Neuron (in vitro differentiated cells): Measurements from ENCODE around the gene ERC1.

Source experiments
- H2AFZ ChIP-seq: one replicate; pipeline ENCODE4 v1.6.1; 2013; ENCODE audit warnings: low read depth, mild to moderate bottlenecking, inconsistent platforms, low read length, moderate library complexity
- H3K27me3 ChIP-seq: one replicate; pipeline ENCODE4 v1.6.1; 2013; ENCODE audit warnings: low read length; ENCODE audit not compliant: insufficient read depth
- H3K36me3 ChIP-seq: one replicate; pipeline ENCODE4 v1.6.1; 2013; ENCODE audit warnings: low read length; ENCODE audit not compliant: insufficient read depth
- H3K4me1 ChIP-seq: one replicate; pipeline ENCODE4 v1.6.1; 2013; ENCODE audit warnings: low read length; ENCODE audit not compliant: insufficient read depth
- H3K4me3 ChIP-seq: 2 replicates; pipeline ENCODE4 v1.5.1; 2013; ENCODE audit warnings: mild to moderate bottlenecking, low read length, moderate library complexity
- H3K9me3 ChIP-seq: one replicate; pipeline ENCODE4 v1.6.1; 2013; ENCODE audit warnings: low read length

ERC1 gene

DNA sequence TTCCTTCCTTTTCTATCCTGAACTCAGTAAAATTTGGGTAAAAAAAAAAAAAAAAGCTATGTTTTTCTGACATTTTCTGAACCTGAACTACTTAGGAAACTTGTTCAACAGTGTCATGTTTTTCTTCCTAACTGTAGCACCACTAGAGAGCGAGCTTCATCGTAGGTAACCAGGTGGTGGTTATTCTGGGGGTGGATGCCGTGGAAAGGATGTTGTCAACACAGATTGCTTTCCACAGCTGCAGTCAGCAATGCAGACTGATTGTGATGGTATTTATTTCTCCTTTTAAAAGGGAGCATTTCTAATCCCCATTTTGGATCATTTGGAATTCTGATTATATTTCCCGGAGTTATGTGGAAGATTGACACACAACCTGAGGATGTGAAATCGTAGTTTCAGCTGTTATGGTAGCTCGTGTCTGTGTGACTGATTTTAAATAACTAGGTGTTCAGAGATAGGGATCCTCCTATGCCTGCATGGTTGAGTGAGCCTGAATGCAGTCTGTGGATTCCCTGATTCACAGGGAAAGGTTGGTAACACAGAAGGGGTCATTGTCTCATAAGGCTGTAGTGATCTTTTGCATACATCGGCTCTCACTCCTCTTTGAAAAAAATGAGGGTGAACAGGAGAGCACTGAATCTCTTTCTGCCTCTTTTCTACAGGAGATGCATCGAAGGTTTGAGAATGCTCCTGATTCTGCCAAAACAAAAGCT, 113.2 kb downstream of the ERC1 start:
- Histone ChIP-seq H3K36me3 (no peaks in the 10 kb centered on the region), H3K27me3 (no peaks in the 10 kb centered on the region), H3K4me1 (peaks cover 24% of the 10 kb centered on the region), H2AFZ (no peak overlapping the region), H3K9me3 (no peaks in the 10 kb centered on the region), H3K4me3 (no peak overlapping the region)

- H3K27me3 ChIP-seq, result no peaks in the 10 kb centered on the region
- H3K9me3 ChIP-seq, result no peaks in the 10 kb centered on the region
- H2AFZ ChIP-seq, result no peak overlapping the region
- H3K4me1 ChIP-seq, result peaks cover 22% of the 10 kb centered on the region
- peaks cover 4% of the 10 kb centered on the region for H3K36me3 ChIP-seq
- H3K4me3 ChIP-seq, result no peak overlapping the region
These were observed 116.6 kb downstream of the ERC1 start for GRCh38 chr12:1107669-1108068.

DNA sequence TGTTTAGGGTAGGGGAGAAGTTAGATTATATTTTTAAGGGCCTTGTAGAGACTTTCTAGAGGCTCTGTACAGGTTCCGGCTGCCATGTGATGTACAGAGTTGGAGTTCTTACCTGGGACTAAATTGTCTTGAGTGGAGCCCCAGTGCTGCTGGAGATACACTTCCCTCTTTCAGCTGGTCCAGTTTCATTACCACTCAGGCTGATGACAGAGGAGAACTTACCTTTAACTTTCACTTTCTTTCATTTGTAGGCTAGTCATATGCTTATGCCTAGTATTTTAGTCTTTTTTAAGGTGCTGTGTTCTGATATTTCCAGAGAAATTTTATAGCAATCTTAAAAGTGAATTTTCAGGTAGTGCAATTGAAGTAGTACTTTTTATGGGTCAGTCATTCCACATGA, 117.3 kb downstream of the ERC1 start:
- Histone ChIP-seq H2AFZ (no peak overlapping the region), H3K36me3 (peaks cover 4% of the 10 kb centered on the region), H3K9me3 (no peaks in the 10 kb centered on the region), H3K27me3 (no peaks in the 10 kb centered on the region), H3K4me3 (no peak overlapping the region), H3K4me1 (peaks cover 16% of the 10 kb centered on the region)

DNA sequence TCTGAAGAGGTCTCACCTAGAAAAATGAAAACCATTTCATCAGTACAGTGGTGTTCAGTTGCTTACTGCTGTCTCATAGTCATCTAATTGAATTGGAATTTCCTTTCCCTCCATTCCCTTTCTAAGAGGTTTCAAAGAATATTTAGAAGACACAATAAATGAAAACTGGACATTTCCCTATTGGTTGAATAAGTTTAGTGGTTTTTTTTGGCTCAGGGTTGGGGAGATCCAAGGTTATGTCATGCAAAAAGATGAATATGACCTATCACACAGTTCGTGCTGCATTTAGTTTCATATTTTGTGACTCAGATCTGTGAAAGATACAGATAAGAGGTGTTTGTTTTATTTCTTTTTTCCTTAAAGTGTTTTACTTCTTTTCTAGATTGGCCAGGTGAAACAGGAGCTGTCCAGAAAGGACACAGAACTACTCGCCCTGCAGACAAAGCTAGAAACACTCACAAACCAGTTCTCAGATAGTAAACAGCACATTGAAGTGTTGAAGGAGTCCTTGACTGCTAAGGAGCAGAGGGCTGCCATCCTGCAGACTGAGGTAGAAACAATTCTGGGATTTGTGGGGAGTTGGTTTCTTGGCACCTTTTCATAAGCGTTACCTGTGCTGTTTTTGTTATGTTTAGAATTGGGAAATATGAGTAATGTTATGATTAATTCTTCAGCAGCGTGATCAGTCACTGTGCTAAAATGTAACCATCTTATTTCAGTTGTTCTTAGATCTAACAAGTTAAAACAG, 124.6 kb downstream of the ERC1 start:
- Histone ChIP-seq H3K4me1 (no peaks in the 10 kb centered on the region), H3K4me3 (no peak overlapping the region), H3K36me3 (peaks cover 4% of the 10 kb centered on the region), H2AFZ (no peak overlapping the region), H3K9me3 (no peaks in the 10 kb centered on the region), H3K27me3 (no peaks in the 10 kb centered on the region)

GRCh38 chr12:1117371-1117770, 126.3 kb downstream of the ERC1 start:
- Histone ChIP-seq H2AFZ (no peak overlapping the region), H3K27me3 (no peaks in the 10 kb centered on the region), H3K4me3 (no peak overlapping the region), H3K9me3 (no peaks in the 10 kb centered on the region), H3K4me1 (no peaks in the 10 kb centered on the region), H3K36me3 (no peaks in the 10 kb centered on the region)

DNA sequence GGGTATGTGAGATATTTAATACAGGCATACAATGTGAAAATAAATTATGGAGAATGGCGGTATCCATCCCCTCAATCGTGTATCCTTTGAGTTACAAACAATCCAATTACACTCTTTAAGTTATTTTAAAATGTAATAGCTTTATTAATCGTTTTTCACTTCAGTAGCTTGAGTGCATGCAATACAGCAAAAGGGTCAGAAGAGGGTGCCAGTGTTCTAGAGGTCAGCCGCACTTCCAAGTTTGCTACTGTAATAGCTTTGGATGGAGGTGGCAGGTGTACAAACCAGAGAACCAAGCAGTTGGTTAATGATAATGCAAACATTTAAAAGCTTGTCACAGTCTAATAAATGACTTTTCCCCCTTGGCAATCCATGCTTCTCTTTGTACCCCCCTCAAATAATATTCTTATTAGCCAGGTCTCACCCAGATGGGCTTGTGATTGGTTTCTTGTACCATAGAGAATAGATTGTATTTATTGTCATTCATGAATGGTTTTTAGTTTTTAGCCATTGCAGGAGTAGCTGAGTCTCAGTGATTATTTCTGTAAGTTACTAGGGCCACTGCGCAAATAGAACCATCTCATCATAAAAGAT, 127.0 kb downstream of the ERC1 start:
- no peak overlapping the region for H2AFZ ChIP-seq
- no peaks in the 10 kb centered on the region for H3K36me3 ChIP-seq
- no peaks in the 10 kb centered on the region for H3K4me1 ChIP-seq
- no peaks in the 10 kb centered on the region for H3K27me3 ChIP-seq
- no peaks in the 10 kb centered on the region for H3K9me3 ChIP-seq
- no peak overlapping the region for H3K4me3 ChIP-seq

DNA sequence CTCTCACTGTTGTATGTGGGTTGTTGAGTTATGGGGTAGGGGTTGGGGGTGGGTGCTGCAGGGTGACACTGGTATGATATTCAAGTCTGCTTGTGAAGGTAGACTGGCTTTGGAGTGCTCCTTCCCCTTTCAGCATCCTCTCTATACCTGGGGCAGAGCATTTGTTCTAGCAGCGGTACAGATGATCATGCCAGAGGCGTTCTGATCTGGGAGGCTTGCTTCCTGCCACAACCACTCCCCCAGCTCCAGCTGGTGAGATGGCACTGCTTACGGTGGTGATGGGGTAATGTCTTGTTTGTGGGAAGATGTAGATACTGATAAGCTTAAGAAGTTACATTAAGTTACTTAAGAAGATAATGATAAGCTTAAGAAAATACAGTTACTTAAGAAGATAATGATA, 131.8 kb downstream of the ERC1 start:
- Histone ChIP-seq H3K9me3 (no peaks in the 10 kb centered on the region), H3K36me3 (no peaks in the 10 kb centered on the region), H2AFZ (no peak overlapping the region), H3K4me1 (no peaks in the 10 kb centered on the region), H3K27me3 (no peaks in the 10 kb centered on the region), H3K4me3 (no peak overlapping the region)

DNA sequence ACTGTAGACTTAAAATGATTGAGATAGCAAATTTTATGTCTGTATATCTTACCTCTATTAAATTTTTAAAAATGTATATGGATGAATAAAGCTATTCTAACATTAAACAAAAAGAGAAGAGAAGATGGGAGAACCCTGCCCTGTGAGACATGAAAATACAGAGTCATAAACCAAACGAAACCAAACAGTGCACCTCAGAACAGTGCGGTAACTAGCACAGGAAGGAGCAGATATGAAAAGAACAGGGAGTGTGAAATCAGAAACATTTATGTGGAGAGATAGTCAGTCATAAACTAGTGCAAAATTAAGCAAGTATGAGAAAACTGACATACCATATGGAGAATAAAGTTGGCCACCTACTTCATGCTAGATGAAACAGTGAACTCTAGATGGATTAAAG, 135.1 kb downstream of the ERC1 start:
- Histone ChIP-seq H3K4me1 (no peaks in the 10 kb centered on the region), H2AFZ (no peak overlapping the region), H3K27me3 (no peaks in the 10 kb centered on the region), H3K4me3 (no peak overlapping the region), H3K9me3 (no peaks in the 10 kb centered on the region), H3K36me3 (no peaks in the 10 kb centered on the region)

GRCh38 chr12:1127021-1127420, 136.0 kb downstream of the ERC1 start:
- H2AFZ ChIP-seq, result no peak overlapping the region
- no peak overlapping the region for H3K4me3 ChIP-seq
- H3K36me3 ChIP-seq, result no peaks in the 10 kb centered on the region
- H3K27me3 ChIP-seq, result no peaks in the 10 kb centered on the region
- H3K4me1 ChIP-seq, result no peaks in the 10 kb centered on the region
- H3K9me3 ChIP-seq, result no peaks in the 10 kb centered on the region

GRCh38 chr12:1130164-1130563, 139.1 kb downstream of the ERC1 start:
- no peak overlapping the region for H3K4me3 ChIP-seq
- H3K27me3 ChIP-seq, result no peaks in the 10 kb centered on the region
- no peak overlapping the region for H2AFZ ChIP-seq
- no peaks in the 10 kb centered on the region for H3K36me3 ChIP-seq
- H3K4me1 ChIP-seq, result no peaks in the 10 kb centered on the region
- H3K9me3 ChIP-seq, result no peaks in the 10 kb centered on the region

DNA sequence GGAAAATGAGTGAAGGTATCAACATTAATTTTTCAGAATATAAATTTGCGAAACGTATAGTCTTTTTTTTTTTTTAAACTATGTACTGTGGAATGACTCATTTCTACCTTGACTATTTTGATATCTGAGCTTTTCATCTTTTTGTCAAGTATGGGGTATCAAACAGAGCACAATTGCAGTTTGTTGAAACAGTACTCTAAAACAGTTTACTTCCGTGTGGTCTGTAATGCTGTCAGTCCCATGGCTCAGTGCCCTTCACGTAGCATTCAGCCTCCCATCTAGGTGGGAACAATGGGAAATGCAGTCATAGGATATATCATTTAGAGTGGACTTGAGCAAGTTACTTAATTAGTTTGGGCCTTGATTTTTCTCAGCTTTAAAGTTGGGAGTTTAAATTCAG, 139.5 kb downstream of the ERC1 start:
- no peak overlapping the region for H2AFZ ChIP-seq
- no peaks in the 10 kb centered on the region for H3K27me3 ChIP-seq
- no peaks in the 10 kb centered on the region for H3K4me1 ChIP-seq
- no peak overlapping the region for H3K4me3 ChIP-seq
- no peaks in the 10 kb centered on the region for H3K36me3 ChIP-seq
- no peaks in the 10 kb centered on the region for H3K9me3 ChIP-seq

- no peaks in the 10 kb centered on the region for H3K4me1 ChIP-seq
- no peaks in the 10 kb centered on the region for H3K9me3 ChIP-seq
- H3K4me3 ChIP-seq, result no peak overlapping the region
- no peak overlapping the region for H2AFZ ChIP-seq
- H3K36me3 ChIP-seq, result no peaks in the 10 kb centered on the region
- no peaks in the 10 kb centered on the region for H3K27me3 ChIP-seq
These were observed 140.8 kb downstream of the ERC1 start for GRCh38 chr12:1131811-1132224.

GRCh38 chr12:1132311-1132710, 141.3 kb downstream of the ERC1 start:
- H3K4me3 ChIP-seq, result no peak overlapping the region
- H3K27me3 ChIP-seq, result no peaks in the 10 kb centered on the region
- no peaks in the 10 kb centered on the region for H3K4me1 ChIP-seq
- H3K9me3 ChIP-seq, result no peaks in the 10 kb centered on the region
- H3K36me3 ChIP-seq, result no peaks in the 10 kb centered on the region
- no peak overlapping the region for H2AFZ ChIP-seq
